CD4-positive, alpha-beta T cell treated with Interleukin-10 for 1 hour (primary cell): ENCODE data around the gene HEPACAM.

Experiments
- DNase-seq: peaks from one replicate; pipeline ENCODE4 v3.0.0-alpha.2; 2020

Gene HEPACAM

GRCh38 chr11:124942466-124943253 lies 6.8 kb upstream of the HEPACAM start:
- no peak for DNase-seq

- DNase-seq, result no peak
These were observed 5.9 kb upstream of the HEPACAM start for GRCh38 chr11:124941703-124942102.

- no peak for DNase-seq
These were observed 3.1 kb upstream of the HEPACAM start for GRCh38 chr11:124938970-124939369.

- DNase-seq, result no peak
These were observed 2.4 kb upstream of the HEPACAM start for GRCh38 chr11:124938206-124938765.

GRCh38 chr11:124937336-124937935 lies 1.6 kb upstream of the HEPACAM start:
- no peak for DNase-seq

- DNase-seq, result no peak
These were observed 842 bp downstream of the HEPACAM start for GRCh38 chr11:124934862-124935547.

- DNase-seq, result no peak
These were observed 5.0 kb downstream of the HEPACAM start for GRCh38 chr11:124930799-124931198.

GRCh38 chr11:124928942-124929665 lies 6.7 kb downstream of the HEPACAM start:
- no peak for DNase-seq

GRCh38 chr11:124923296-124923695 lies 12.6 kb downstream of the HEPACAM start:
- peak; percentile 12 for DNase-seq

- DNase-seq, result no peak
These were observed 13.0 kb downstream of the HEPACAM start for GRCh38 chr11:124922831-124923230.

GRCh38 chr11:124920870-124921609 lies 14.8 kb downstream of the HEPACAM start:
- peak; percentile 85 for DNase-seq

GRCh38 chr11:124920356-124920755 lies 15.5 kb downstream of the HEPACAM start:
- no peak for DNase-seq

GRCh38 chr11:124919898-124920297 lies 15.9 kb downstream of the HEPACAM start:
- DNase-seq, result no peak

GRCh38 chr11:124918950-124919349 lies 16.9 kb downstream of the HEPACAM start, which contains the start of gene HEPN1:
Gene HEPN1 (plus strand): TSS chr11:124919250.
- DNase-seq, result no peak

GRCh38 chr11:124917115-124917637 lies 18.7 kb downstream of the HEPACAM start:
- DNase-seq, result no peak

GRCh38 chr11:124916370-124916710 lies 19.5 kb downstream of the HEPACAM start:
- no peak for DNase-seq

- peak; percentile 15 for DNase-seq
These were observed 20.1 kb downstream of the HEPACAM start for GRCh38 chr11:124915541-124916369.

GRCh38 chr11:124902616-124903015 lies 33.2 kb downstream of the HEPACAM start:
- DNase-seq, result no peak

GRCh38 chr11:124900464-124900863 lies 35.4 kb downstream of the HEPACAM start:
- DNase-seq, result no peak

GRCh38 chr11:124899383-124900145 lies 36.3 kb downstream of the HEPACAM start:
- no peak for DNase-seq
